HCT116 (cell line): ENCODE results near the gene POLG. TPM values are rescaled to one million over a fixed set of nuclear protein-coding genes. Genes with fewer than 3 reads are reported as not detected.

Source experiments
- ATAC-seq: fragments of 200-7000 bp; cut with Tn5 transposase; 2 replicates; pipeline ENCODE4 v1.9.1; 2020; ENCODE audit warnings: mild to moderate bottlenecking, moderate library complexity
- BruUV-seq: library from RNA; stranded (reverse); fragments of 400-500 nt; replicated peaks from 2 replicates; lab custom pipeline; 2021; lab: Mats Ljungman, UMichigan
- CTCF ChIA-PET: fragments of 300-600 bp; sonication (Branson Sonifier 250); formaldehyde crosslinking; loops from one replicate; lab custom pipeline; 2021; ENCODE audit warnings: antibody characterized with exemption; lab: Charles Lee
- POLR2A ChIA-PET: fragments of 300-600, 350-600 bp; sonication (Branson Sonifier 250); formaldehyde crosslinking; loops from one replicate; lab custom pipeline; 2021; ENCODE audit warnings: antibody characterized with exemption; lab: Charles Lee
- RAD21 ChIA-PET, 2 experiments: fragments of 300-600 bp; sonication (Branson Sonifier 250); formaldehyde crosslinking; loops; one replicate each; lab custom pipeline; 2023; ENCODE audit warnings: low total read pairs in 2 of 2; ENCODE audit not compliant: uncharacterized antibody in 2 of 2, unreplicated experiment in 2 of 2, low non-redundant PET in 1 of 2; lab: Charles Lee
- DNase-seq: peaks from one replicate; pipeline ENCODE4 v3.0.0-alpha.2; 2010; ENCODE audit warnings: low read depth, low spot score
- H2AFZ ChIP-seq: fragments of 200-600 bp; shearing (Covaris generic), sonication (generic); 2 replicates; pipeline ENCODE4 v1.6.1; 2017; ENCODE audit warnings: low read depth, mixed run types, mixed read lengths, antibody characterized with exemption, low read length; ENCODE audit not compliant: poor library complexity, severe bottlenecking
- H3K27ac ChIP-seq: 2 replicates; pipeline ENCODE4 v1.5.1; 2012; ENCODE audit warnings: low read depth, low read length
- H3K27me3 ChIP-seq: fragments of 200-600 bp; sonication (generic); 2 replicates; pipeline ENCODE4 v1.6.1; 2016; ENCODE audit warnings: mixed run types, low read length, mixed read lengths; ENCODE audit not compliant: insufficient read depth
- H3K36me3 ChIP-seq, 2 experiments: fragments of 200-500 bp in 1 of 2; fragments of 200-600 bp in 1 of 2; sonication (Bioruptor generic) in 1 of 2; sonication (generic) in 1 of 2; 2 replicates each; pipeline versions ENCODE4 v1.5.1 to v1.6.1; 2014 to 2016; ENCODE audit warnings: low read length in 2 of 2, inconsistent platforms in 1 of 2, mixed read lengths in 1 of 2, mixed run types in 1 of 2; ENCODE audit not compliant: insufficient read depth in 2 of 2, control insufficient read depth in 1 of 2
- H3K4me1 ChIP-seq, 2 experiments: fragments of 200-600 bp in 1 of 2; sonication (generic) in 1 of 2; 2 replicates each; pipeline versions ENCODE4 v1.5.1 to v1.6.1; 2012 to 2017; ENCODE audit warnings: low read length in 2 of 2, inconsistent platforms in 1 of 2, mild to moderate bottlenecking in 1 of 2, mixed read lengths in 1 of 2, mixed run types in 1 of 2, moderate library complexity in 1 of 2; ENCODE audit not compliant: insufficient read depth in 2 of 2, control insufficient read depth in 1 of 2
- H3K4me2 ChIP-seq: fragments of 200-600 bp; sonication (generic); 2 replicates; pipeline ENCODE4 v1.6.1; 2017; ENCODE audit warnings: mixed run types, low read length, mixed read lengths
- H3K4me3 ChIP-seq, 2 experiments: fragments of 200-600 bp in 1 of 2; sonication (generic) in 1 of 2; replicated peaks in 1 of 2; 2 replicates each; pipeline ENCODE4 v1.5.1; 2011 to 2016; ENCODE audit warnings: low read length in 2 of 2, control low read depth in 1 of 2, low read depth in 1 of 2, mild to moderate bottlenecking in 1 of 2, mixed read lengths in 1 of 2, mixed run types in 1 of 2
- H3K79me2 ChIP-seq: fragments of 200-600 bp; sonication (generic); 2 replicates; pipeline ENCODE4 v1.6.1; 2017; ENCODE audit warnings: mild to moderate bottlenecking, mixed run types, low read length, moderate library complexity, mixed read lengths; ENCODE audit not compliant: insufficient read depth
- H3K9ac ChIP-seq: fragments of 200-600 bp; sonication (generic); 2 replicates; pipeline ENCODE4 v1.6.1; 2016; ENCODE audit warnings: low read length, mixed read lengths
- H3K9me2 ChIP-seq: fragments of 200-600 bp; sonication (generic), shearing (Covaris generic); 2 replicates; pipeline ENCODE4 v1.6.1; 2017; ENCODE audit warnings: mixed run types, mild to moderate bottlenecking, moderate library complexity; ENCODE audit not compliant: insufficient read depth
- H3K9me3 ChIP-seq, 2 experiments: fragments of 200-500 bp in 1 of 2; fragments of 200-600 bp in 1 of 2; sonication (Bioruptor generic) in 1 of 2; sonication (generic) in 1 of 2; 2 replicates each; pipeline ENCODE4 v1.6.1; 2014 to 2017; ENCODE audit warnings: low read length in 2 of 2, mixed read lengths in 2 of 2, inconsistent platforms in 1 of 2, low read depth in 1 of 2, mild to moderate bottlenecking in 1 of 2, mixed run types in 1 of 2, moderate library complexity in 1 of 2; ENCODE audit not compliant: control insufficient read depth in 1 of 2, insufficient read depth in 1 of 2
- H4K20me1 ChIP-seq: fragments of 200-600 bp; sonication (generic), shearing (Covaris generic); 2 replicates; pipeline ENCODE4 v1.6.1; 2017; ENCODE audit warnings: mixed run types, mild to moderate bottlenecking, moderate library complexity; ENCODE audit not compliant: insufficient read depth
- CTCF ChIP-seq, 3 experiments: fragments of 200-600 bp in 1 of 3; sonication (generic) in 1 of 3; IDR thresholded peaks in 2 of 3; conservative IDR thresholded peaks in 1 of 3; 2 replicates each; pipeline ENCODE4 v1.5.1; 2012 to 2017; ENCODE audit warnings: low read depth in 2 of 3, low read length in 2 of 3, antibody characterized with exemption in 1 of 3, borderline replicate concordance in 1 of 3, control low read depth in 1 of 3, mild to moderate bottlenecking in 1 of 3, mixed read lengths in 1 of 3, mixed run types in 1 of 3, moderate library complexity in 1 of 3; ENCODE audit not compliant: insufficient read depth in 1 of 3
- RAD21 ChIP-seq: IDR thresholded peaks from 2 replicates; pipeline ENCODE4 v1.6.1; 2012; ENCODE audit warnings: low read depth, mild to moderate bottlenecking
- TCF7L2 ChIP-seq: IDR thresholded peaks from 2 replicates; pipeline ENCODE4 v1.7.0; 2011; ENCODE audit warnings: borderline replicate concordance, inconsistent platforms; ENCODE audit not compliant: insufficient read depth, insufficient read length; ENCODE audit errors: extremely low read depth
- ZNF274 ChIP-seq: fragments of 200-500 bp; sonication (Bioruptor generic); IDR thresholded peaks from 2 replicates; pipeline ENCODE4 v1.6.1; 2014; ENCODE audit warnings: mild to moderate bottlenecking, low read depth, low read length, inconsistent platforms
- intact Hi-C: fragments of 100-400 bp; cut with micrococcal nuclease; formaldehyde crosslinking; loops from 2 replicates; pipeline ENCODE4 v1.10.0; 2022
- total RNA-seq: library from RNA; stranded (reverse); gene quantifications from one replicate; pipeline ENCODE4 v1.2.1, GENCODE V29; 2021; ENCODE audit not compliant: unreplicated experiment

POLG gene
- total RNA-seq, 1 experiment from 2014 or later = 72.7 TPM

- Histone ChIP-seq H3K9me3 (no peaks in the 10 kb centered on the region), H2AFZ (no peak overlapping the region), H3K4me1 (no peaks in the 10 kb centered on the region), H3K79me2 (no peaks in the 10 kb centered on the region), H3K4me2 (no peak overlapping the region), H3K9ac (no peak overlapping the region), H3K4me3 (no peak overlapping the region), H4K20me1 (no peaks in the 10 kb centered on the region), H3K9me2 (no peaks in the 10 kb centered on the region), H3K36me3 (peaks cover 21 to 35% of the 10 kb centered on the region in 2 experiments; a peak in 3 of 4 replicates), H3K27me3 (no peaks in the 10 kb centered on the region), H3K27ac (no peak overlapping the region)
- DNase-seq (peak; percentile 16), ATAC-seq (peak; percentile 58; the same call in 1 of the 2 replicates)
- ChIA-PET POLR2A (interaction anchor here (0.8 kb wide), 1 partner anchor 421 kb away, joined by 3 read pairs; no protein-coding TSS in a partner anchor), RAD21 (interaction anchor here (0.6 to 0.8 kb wide), 2 partner anchors 93 kb away, joined by 3 to 4 read pairs; no protein-coding TSS in a partner anchor), CTCF (interaction anchor here (0.6 to 4.2 kb wide), 5 partner anchors 94 to 421 kb away, joined by 4 to 60 read pairs (median 8); no protein-coding TSS in a partner anchor)
- TF ChIP-seq CTCF (IDR thresholded peaks at IDR 0.05 in 2 of 3, conservative IDR thresholded peaks at IDR 0.05 in 1 of 3; ENCODE audit: borderline replicate concordance in 1 of 3, insufficient read depth in 1 of 3, low read depth in 2 of 3, low read length in 2 of 3) = peak in 2 of 3 experiments; percentile 24 to 43; a peak in 2 of 6 replicates
- TF ChIP-seq RAD21 = peak; percentile 59
- TF ChIP-seq ZNF274 = no peak
- no TSS peak for BruUV-seq
- intact Hi-C loops = loop anchor here (1.0 to 10.0 kb wide), 2 partner anchors 93 to 245 kb away; no protein-coding TSS in a partner anchor
Observed at GRCh38 chr15:89299896-89300295, 34.7 kb downstream of the POLG start.

GRCh38 chr15:89293012-89293411 is 41.6 kb downstream of the POLG start:
- ATAC-seq (no peak), DNase-seq (no peak)
- RAD21 ChIA-PET = no interaction called here
- Histone ChIP-seq H3K9ac (no peak overlapping the region), H4K20me1 (no peaks in the 10 kb centered on the region; the same call in 1 of the 2 replicates), H3K4me1 (no peaks in the 10 kb centered on the region), H3K9me3 (no peaks in the 10 kb centered on the region), H2AFZ (no peak overlapping the region), H3K36me3 (peaks cover 41 to 45% of the 10 kb centered on the region in 2 experiments), H3K4me2 (no peak overlapping the region), H3K9me2 (no peaks in the 10 kb centered on the region), H3K27ac (no peak overlapping the region), H3K4me3 (no peak overlapping the region), H3K79me2 (no peaks in the 10 kb centered on the region), H3K27me3 (no peaks in the 10 kb centered on the region)
- CTCF ChIA-PET = no interaction called here
- BruUV-seq = no TSS peak
- intact Hi-C loops = loop anchor here (10.0 kb wide), 1 partner anchor 238 kb away; no protein-coding TSS in a partner anchor
- POLR2A ChIA-PET = no interaction called here
- no peak for TF ChIP-seq TCF7L2
- 0 out of 6 replicates have a peak, but pooled peaks of 1 of the 3 experiments have one; percentile 15 for TF ChIP-seq CTCF (IDR thresholded peaks at IDR 0.05 in 2 of 3, conservative IDR thresholded peaks at IDR 0.05 in 1 of 3; ENCODE audit: borderline replicate concordance in 1 of 3, insufficient read depth in 1 of 3, low read depth in 2 of 3, low read length in 2 of 3)
